NCI-H345 treated with DMSO at 0.1 percent for 48 hours (cell line): ENCODE measurements around the gene ASB3.
"Not testable (repeated sequence)": the region's sequence is repeated elsewhere in the genome, so short reads cannot be mapped to it uniquely, and the experiment has no call there.

Experiments used
- DNase-seq: peaks from one replicate; lab custom pipeline; 2025; ENCODE audit not compliant: unreplicated experiment; lab: John Stamatoyannopoulos, UW

Gene ASB3

GRCh38 chr2:53740170-53740569 lies 46.6 kb downstream of the ASB3 start:
- no peak for DNase-seq

GRCh38 chr2:53739032-53739431 lies 47.7 kb downstream of the ASB3 start:
- no peak for DNase-seq

DNA sequence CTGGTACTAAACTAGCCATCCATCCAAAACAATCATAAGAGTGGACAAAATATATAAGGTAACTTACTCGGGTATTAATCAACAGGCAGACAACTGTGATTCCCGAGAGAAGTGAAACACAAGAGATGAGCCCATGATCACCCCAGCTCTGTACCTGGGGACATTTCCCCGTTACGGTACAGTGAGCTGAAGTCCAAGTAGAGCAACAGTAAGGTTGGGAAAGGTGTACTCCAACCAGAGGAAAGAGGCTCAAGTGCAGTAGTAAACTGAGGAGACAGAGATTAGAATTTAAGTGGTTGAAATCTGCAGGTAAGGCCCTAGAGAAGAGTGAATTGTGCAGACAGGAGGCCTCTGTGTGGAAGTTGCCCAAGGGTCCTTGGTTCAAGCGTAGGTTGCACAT lies 49.7 kb downstream of the ASB3 start:
- DNase-seq: no peak

DNA sequence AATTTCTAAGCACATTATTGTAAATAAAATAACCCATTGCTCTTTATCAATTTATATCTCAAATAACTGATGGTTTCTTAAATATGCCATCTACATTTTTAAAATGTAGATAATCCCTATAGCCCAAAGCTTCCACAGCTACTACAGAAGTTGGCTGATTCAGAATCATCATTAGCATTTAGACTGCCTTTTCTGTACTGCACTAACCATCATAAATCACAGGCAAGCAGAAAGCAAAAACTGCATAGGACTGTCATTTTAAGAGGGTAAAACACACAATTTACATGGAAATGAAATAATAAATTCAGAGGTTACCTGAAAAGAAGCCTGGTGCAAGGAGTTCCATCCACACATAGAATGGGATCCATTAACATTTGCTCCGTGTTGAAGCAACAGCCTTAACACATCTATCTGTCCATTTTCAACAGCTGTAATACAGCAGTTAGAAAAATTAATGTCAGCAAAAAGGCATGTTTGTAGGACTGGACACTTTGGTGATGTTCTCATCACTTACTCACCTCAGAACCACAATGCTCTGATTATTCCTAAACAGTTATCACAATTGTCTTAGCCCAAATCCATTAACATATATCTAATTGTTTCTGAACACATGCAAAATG lies 57.5 kb downstream of the ASB3 start:
- no peak for DNase-seq

DNA sequence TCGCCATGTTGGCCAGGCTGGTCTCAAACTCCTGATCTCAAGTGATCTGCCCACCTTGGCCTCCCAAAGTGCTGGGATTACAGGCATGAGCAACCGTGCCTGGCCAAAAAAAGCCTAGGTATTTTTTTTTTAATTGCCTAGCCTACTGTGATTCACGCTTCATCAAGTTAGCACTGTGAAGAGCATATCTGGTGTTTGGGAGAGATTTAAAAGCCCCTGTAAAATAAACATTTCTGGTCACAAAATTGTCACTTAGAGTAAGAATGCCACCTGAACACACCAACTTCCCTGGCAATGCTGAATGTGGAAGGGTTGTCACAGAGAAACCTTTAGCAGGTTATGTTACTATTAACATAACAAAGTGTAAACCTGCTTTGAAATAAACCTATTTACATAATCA lies 58.8 kb downstream of the ASB3 start:
- DNase-seq: no peak

DNA sequence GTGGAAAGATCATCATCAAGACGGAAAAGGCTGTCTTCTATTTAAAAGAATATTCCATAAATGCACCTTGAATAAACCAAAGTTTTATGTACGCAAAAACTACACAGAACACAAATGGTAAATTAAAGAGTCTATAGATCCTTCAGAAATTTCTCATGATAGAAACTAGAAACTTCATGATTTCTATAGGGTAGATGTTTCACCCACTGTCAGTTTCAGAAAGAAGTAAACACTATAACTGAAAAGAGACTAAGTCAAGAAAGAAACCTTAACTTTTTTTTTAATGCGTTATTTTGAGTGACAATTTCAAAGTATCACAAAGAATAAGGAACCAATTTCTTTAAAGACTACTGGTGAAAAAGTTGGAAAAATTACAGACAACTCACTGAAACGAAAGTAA lies 61.1 kb downstream of the ASB3 start:
- DNase-seq: no peak

GRCh38 chr2:53724536-53724935 lies 62.2 kb downstream of the ASB3 start:
- DNase-seq: no peak

GRCh38 chr2:53720944-53721343 lies 65.8 kb downstream of the ASB3 start:
- DNase-seq: not testable (repeated sequence)

GRCh38 chr2:53715568-53715967 lies 71.2 kb downstream of the ASB3 start:
- DNase-seq: no peak

DNA sequence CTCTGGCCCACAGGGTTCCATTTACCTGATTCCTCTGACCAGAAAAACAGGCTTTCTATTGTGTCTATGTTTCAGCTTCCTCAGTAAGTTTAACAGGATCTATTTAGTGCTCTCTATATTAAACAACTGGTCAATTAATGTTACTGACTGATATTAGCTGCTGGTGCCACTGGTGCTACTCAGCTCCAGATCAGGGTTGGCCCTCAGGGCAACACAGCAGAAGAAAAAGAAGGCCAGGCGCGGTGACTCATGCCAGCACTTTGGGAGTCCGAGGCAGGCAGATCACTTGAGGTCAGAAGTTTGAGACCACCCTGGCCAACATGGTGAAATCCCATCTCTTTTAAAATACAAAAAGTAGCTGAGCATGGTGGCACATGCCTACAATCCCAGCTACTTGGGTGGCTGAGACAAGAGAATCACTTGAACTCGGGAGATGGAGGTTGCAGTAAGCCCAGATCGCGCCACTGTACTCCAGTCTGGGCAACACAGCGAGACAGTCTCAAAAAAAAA lies 75.4 kb downstream of the ASB3 start:
- DNase-seq: no peak

GRCh38 chr2:53708988-53709387 lies 77.8 kb downstream of the ASB3 start:
- no peak for DNase-seq

DNA sequence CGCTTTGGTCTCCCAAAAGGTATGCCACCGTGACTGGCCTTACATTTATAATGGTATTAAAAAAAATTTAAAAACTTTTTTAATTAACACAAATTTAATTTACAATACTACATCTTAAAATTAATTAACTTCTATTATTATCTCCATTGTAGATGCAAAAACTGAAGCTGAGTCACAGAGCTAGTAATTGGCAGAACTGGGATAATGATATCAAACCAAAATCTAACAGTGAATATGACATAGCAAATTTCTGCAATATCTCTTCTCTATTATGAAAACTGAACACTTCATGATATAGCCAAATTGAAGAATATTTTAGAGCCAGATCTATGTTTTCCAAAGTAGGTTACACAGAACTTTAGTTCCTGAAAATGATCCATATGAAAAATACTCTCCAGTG lies 85.5 kb downstream of the ASB3 start:
- DNase-seq: no peak

- DNase-seq: no peak
These were observed 89.1 kb downstream of the ASB3 start for GRCh38 chr2:53697686-53698085.

DNA sequence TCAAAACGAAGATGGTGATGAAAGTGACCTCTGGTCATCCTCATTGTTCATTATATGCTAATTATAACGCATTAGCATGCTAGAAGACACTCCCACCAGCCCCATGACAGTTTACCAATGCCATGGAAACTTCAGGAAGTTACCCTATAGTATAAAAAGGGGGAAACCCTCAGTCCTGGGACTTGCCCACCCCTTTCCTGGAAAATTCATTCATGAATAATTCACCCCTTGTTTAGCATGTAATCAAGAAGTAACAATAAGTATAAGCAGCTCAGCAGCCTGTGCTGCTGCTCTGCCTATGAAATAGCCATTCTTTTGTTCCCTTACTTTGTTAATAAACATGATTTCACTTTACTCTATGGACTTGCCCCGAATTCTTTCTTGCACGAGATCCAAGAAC lies 89.7 kb downstream of the ASB3 start:
- no peak for DNase-seq

- DNase-seq: no peak
These were observed 91.2 kb downstream of the ASB3 start for GRCh38 chr2:53695575-53695974.

GRCh38 chr2:53694096-53694771 lies 92.5 kb downstream of the ASB3 start:
- no peak for DNase-seq

DNA sequence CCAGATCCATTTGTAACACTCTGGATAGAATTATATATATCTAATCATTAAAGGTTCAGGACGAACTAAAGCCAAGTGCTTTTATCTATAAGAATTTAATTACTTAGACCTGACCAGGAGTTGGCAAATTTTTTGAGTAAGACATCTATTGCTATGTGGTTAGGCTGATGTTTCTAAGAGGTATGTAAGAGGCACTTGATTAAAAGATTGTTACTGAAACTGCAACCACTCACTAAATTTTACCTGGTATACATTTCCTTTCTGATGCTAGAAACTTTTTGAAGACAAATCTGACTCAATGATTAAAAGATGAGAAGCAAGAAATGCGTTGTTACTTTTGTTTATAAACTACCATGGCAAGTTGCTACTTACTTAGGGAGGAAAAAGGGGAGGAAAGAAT lies 95.9 kb downstream of the ASB3 start:
- no peak for DNase-seq

DNA sequence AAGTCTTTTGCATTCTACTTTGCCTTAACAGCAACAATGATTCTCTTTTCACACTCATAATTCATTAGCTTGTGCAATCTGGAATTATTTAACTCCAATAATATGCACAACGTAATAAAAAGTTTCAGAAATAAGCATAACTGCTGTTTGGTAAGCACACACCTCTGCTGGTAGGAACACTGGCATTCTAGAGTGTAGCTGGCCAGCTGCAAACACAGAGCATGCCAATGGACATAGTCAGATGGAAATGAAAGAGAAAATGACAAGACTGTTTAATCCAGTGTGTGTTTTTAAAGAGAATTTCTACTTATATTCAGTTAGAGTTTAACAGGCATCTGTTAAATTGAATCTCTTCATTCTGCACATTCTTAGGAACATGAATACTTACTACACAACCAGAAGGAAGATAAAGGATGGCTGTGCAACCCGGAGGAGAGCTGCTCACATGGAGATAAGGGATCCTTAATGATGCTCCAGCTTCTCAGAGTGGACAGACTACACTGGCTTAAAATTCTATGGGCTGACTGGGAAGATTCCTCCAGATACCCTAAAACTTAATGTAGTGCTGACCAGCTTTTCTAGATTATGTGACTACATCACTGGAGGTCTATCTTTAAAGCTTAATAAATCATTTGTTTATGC lies 113.8 kb downstream of the ASB3 start:
- DNase-seq: no peak

GRCh38 chr2:53670331-53670730 lies 116.4 kb downstream of the ASB3 start:
- no peak for DNase-seq

GRCh38 chr2:53668624-53669026 lies 118.1 kb downstream of the ASB3 start:
- no peak for DNase-seq

GRCh38 chr2:53667130-53667529 lies 119.6 kb downstream of the ASB3 start:
- DNase-seq: not testable (repeated sequence)

DNA sequence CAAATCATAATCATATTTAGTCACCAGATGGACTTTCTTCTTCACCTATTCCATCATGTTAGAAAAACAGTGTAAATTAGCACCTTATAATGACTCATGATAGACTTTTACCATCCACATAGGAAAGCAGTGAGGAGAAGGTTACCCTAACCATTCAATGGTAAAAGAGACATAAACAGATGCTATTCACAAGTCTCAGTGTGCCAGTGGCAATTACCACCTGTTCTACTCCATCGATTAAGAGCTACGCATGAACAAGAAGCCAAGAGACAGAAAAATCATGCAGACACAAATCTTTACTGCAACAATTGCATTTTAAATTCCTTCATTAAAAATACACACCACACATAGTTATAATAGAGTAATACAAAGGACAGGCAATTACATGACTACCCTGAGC lies 125.9 kb downstream of the ASB3 start:
- DNase-seq: no peak
